B cell (primary cell): ENCODE results near the gene ZNF763. TPM values are rescaled to one million over a fixed set of nuclear protein-coding genes. Genes with fewer than 3 reads are reported as not detected.

Experiments
- ATAC-seq: fragments of 200-7000 bp; cut with Tn5 transposase; one replicate; pipeline ENCODE4 v1.10.0; 2021; ENCODE audit warnings: low read depth, mild to moderate bottlenecking, moderate number of reproducible peaks, moderate library complexity
- CTCF ChIA-PET: fragments of 350-600 bp; sonication (Branson Sonifier 250); formaldehyde crosslinking; loops from one replicate; lab custom pipeline; 2021; ENCODE audit warnings: antibody characterized with exemption, inconsistent platforms; lab: Charles Lee
- POLR2A ChIA-PET: fragments of 350-600 bp; sonication (Branson Sonifier 250); formaldehyde crosslinking; loops from one replicate; lab custom pipeline; 2021; ENCODE audit warnings: antibody characterized with exemption; lab: Charles Lee
- DNase-seq: peaks from one replicate; pipeline ENCODE4 v3.0.0; 2013
- H2AFZ ChIP-seq: 2 replicates; pipeline ENCODE4 v1.6.1; 2012; ENCODE audit warnings: mild to moderate bottlenecking, low read depth, low read length; ENCODE audit not compliant: insufficient read depth, poor library complexity, severe bottlenecking
- H3K27ac ChIP-seq, 2 donors: 1 replicate in 1 of 2; 2 replicates in 1 of 2; pipeline ENCODE4 v1.5.1; 2012 to 2013; ENCODE audit warnings: low read length in 2 of 2, mild to moderate bottlenecking in 2 of 2, moderate library complexity in 1 of 2
- H3K27me3 ChIP-seq, 4 experiments: fragments of 200-600 bp in 1 of 4; sonication (generic) in 1 of 4; replicated peaks in 1 of 4; 1 replicate in 2 of 4; 2 replicates in 2 of 4; pipeline versions ENCODE4 v1.6.1 to v1.7.0; 2013 to 2016; ENCODE audit warnings: low read length in 3 of 4, mild to moderate bottlenecking in 2 of 4, mixed read lengths in 1 of 4, moderate library complexity in 1 of 4; ENCODE audit not compliant: insufficient read depth in 4 of 4, control insufficient read depth in 3 of 4; ENCODE audit errors: control extremely low read depth in 1 of 4
- H3K36me3 ChIP-seq, 2 experiments: replicated peaks in 1 of 2; 1 replicate in 1 of 2; 2 replicates in 1 of 2; pipeline versions ENCODE4 v1.6.1 to v1.7.1; 2013; ENCODE audit warnings: low read length in 1 of 2; ENCODE audit not compliant: insufficient read depth in 2 of 2, control insufficient read depth in 1 of 2; ENCODE audit errors: control extremely low read depth in 1 of 2, extremely low read depth in 1 of 2
- H3K4me1 ChIP-seq, 2 donors: fragments of 200-600 bp in 1 of 2; sonication (generic) in 1 of 2; 1 replicate in 1 of 2; 2 replicates in 1 of 2; pipeline versions ENCODE4 v1.5.1 to v1.6.1; 2013 to 2017; ENCODE audit warnings: low read length in 2 of 2; ENCODE audit not compliant: control insufficient read depth in 2 of 2, insufficient read depth in 2 of 2
- H3K4me2 ChIP-seq: replicated peaks from 2 replicates; pipeline ENCODE3; 2012; ENCODE audit warnings: mild to moderate bottlenecking, low read depth, low read length; ENCODE audit not compliant: poor library complexity, severe bottlenecking
- H3K4me3 ChIP-seq, 5 experiments: fragments of 200-600 bp in 1 of 5; sonication (generic) in 1 of 5; 1 replicate in 3 of 5; 2 replicates in 2 of 5; pipeline versions ENCODE4 v1.5.1 to v1.7.0; 2011 to 2016; ENCODE audit warnings: low read length in 4 of 5, mild to moderate bottlenecking in 4 of 5, low read depth in 2 of 5, control low read depth in 1 of 5, moderate library complexity in 1 of 5; ENCODE audit not compliant: insufficient read depth in 1 of 5; ENCODE audit errors: control extremely low read depth in 1 of 5, extremely low read depth in 1 of 5
- H3K79me2 ChIP-seq: fragments of 200-600 bp; sonication (generic); one replicate; pipeline ENCODE4 v1.6.0; 2016; ENCODE audit warnings: low read length; ENCODE audit not compliant: control insufficient read depth, insufficient read depth
- H3K9ac ChIP-seq: fragments of 200-600 bp; sonication (generic); 2 replicates; pipeline ENCODE4 v1.6.1; 2017; ENCODE audit warnings: mild to moderate bottlenecking, low read length, moderate library complexity
- H3K9me3 ChIP-seq, 3 donors: one replicate each; pipeline versions ENCODE4 v1.6.1 to v1.7.1; 2013; ENCODE audit warnings: low read length in 2 of 3; ENCODE audit not compliant: control insufficient read depth in 2 of 3, insufficient read depth in 1 of 3; ENCODE audit errors: control extremely low read depth in 1 of 3
- H4K20me1 ChIP-seq: 2 replicates; pipeline ENCODE4 v1.6.0; 2012; ENCODE audit warnings: mild to moderate bottlenecking, low read length; ENCODE audit not compliant: insufficient read depth, control insufficient read depth, poor library complexity, severe bottlenecking
- H3K27ac Mint-ChIP-seq: one replicate; pipeline ENCODE4 v1.8.0; 2021; ENCODE audit warnings: mixed read lengths
- H3K27me3 Mint-ChIP-seq: one replicate; pipeline ENCODE4 v1.8.0; 2021; ENCODE audit warnings: mixed read lengths
- H3K4me1 Mint-ChIP-seq: one replicate; pipeline ENCODE4 v1.8.0; 2021; ENCODE audit warnings: mixed read lengths
- H3K4me3 Mint-ChIP-seq: one replicate; pipeline ENCODE4 v1.8.0; 2021; ENCODE audit warnings: mixed read lengths
- H3K9me3 Mint-ChIP-seq: one replicate; pipeline ENCODE4 v1.8.0; 2022; ENCODE audit warnings: mixed read lengths; ENCODE audit not compliant: insufficient read depth
- EZH2 ChIP-seq: IDR thresholded peaks from 2 replicates; pipeline ENCODE4 v1.6.1; 2012; ENCODE audit warnings: borderline replicate concordance, low read depth, mild to moderate bottlenecking, moderate library complexity, low read length; ENCODE audit not compliant: insufficient read depth, poor library complexity, severe bottlenecking
- WGBS: methylation state at CpG from one replicate; pipeline ENCODE4 v1.1.5; 2013; ENCODE audit warnings: missing lambda C conversion rate; ENCODE audit not compliant: insufficient coverage; 5-methylcytosine and 5-hydroxymethylcytosine counted together
- intact Hi-C: fragments of 100-400 bp; cut with micrococcal nuclease; formaldehyde crosslinking; loops from one replicate; pipeline ENCODE4 v1.10.0; 2022
- polyA plus RNA-seq: library from polyadenylated mRNA; depleted of rRNA; stranded (reverse); fragments of >200 nt; gene quantifications from 2 replicates; pipeline ENCODE4 v1.2.3, GENCODE V29; 2012
- total RNA-seq, 2 donors: library from RNA; stranded (reverse); fragments of 120-200 nt in 1 of 2; gene quantifications; 1 replicate in 1 of 2; 2 replicates in 1 of 2; pipeline versions ENCODE4 v1.2.3 to v1.2.4, GENCODE V29; 2013 to 2022
- TF ChIP-seq, protein P1 (sequence below): fragments of 200-600 bp; IDR thresholded peaks from one replicate; pipeline ENCODE4 v1.8.0; 2022; ENCODE audit warnings: antibody characterized with exemption, mild to moderate bottlenecking

The ZNF763 gene
- total and polyA plus RNA-seq, 2 donors (not counting 1 experiment from before 2014, with no cell fraction given) = 3.0 to 14.2 TPM

DNA sequence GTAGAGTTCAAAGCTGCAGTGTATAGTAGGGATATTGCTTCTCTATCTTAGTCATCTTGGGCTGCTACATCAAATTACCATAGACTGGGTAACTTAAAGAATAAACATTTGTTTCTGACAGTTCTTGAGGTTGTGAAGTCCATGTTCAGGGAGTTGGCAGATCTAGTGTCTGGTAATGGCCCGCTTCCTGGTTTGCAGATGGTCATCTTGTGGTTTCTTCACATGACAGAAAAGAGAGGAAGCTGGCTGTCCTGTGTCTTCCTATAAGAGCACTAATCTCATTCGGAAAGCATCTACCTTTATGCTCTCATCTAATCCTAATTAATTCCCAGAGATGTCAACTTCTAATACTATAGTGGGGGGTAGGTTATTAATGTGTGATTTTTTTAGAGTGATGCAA is 6.2 kb downstream of the ZNF763 start:
- Histone ChIP-seq H2AFZ (no peak overlapping the region), H3K4me2 (no peak overlapping the region), H3K36me3 (peaks cover 0 to 7% of the 10 kb centered on the region in 2 experiments), H3K79me2 (peaks cover 34% of the 10 kb centered on the region), H3K9ac (no peak overlapping the region), H3K4me3 (no peak overlapping the region), H3K27ac (no peak overlapping the region), H3K9me3 (peaks cover 0 to 15% (median 0%) of the 10 kb centered on the region in 3 donors), H3K4me1 (peaks cover 0 to under 1% of the 10 kb centered on the region in 2 donors), H3K27me3 (no peaks in the 10 kb centered on the region), H4K20me1 (no peaks in the 10 kb centered on the region)
- TF ChIP-seq, protein P1, sequence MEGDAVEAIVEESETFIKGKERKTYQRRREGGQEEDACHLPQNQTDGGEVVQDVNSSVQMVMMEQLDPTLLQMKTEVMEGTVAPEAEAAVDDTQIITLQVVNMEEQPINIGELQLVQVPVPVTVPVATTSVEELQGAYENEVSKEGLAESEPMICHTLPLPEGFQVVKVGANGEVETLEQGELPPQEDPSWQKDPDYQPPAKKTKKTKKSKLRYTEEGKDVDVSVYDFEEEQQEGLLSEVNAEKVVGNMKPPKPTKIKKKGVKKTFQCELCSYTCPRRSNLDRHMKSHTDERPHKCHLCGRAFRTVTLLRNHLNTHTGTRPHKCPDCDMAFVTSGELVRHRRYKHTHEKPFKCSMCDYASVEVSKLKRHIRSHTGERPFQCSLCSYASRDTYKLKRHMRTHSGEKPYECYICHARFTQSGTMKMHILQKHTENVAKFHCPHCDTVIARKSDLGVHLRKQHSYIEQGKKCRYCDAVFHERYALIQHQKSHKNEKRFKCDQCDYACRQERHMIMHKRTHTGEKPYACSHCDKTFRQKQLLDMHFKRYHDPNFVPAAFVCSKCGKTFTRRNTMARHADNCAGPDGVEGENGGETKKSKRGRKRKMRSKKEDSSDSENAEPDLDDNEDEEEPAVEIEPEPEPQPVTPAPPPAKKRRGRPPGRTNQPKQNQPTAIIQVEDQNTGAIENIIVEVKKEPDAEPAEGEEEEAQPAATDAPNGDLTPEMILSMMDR = no peak
- TF ChIP-seq EZH2 = no peak
- peaks cover 5% of the 10 kb centered on the region for H3K4me1 Mint-ChIP-seq
- POLR2A ChIA-PET = no interaction called here
- ATAC-seq (no peak), DNase-seq (no peak)
- no CpG with 5 or more reads among the region's 2 CpGs for WGBS
- H3K27me3 Mint-ChIP-seq = no peaks in the 10 kb centered on the region
- peaks cover 2% of the 10 kb centered on the region for H3K9me3 Mint-ChIP-seq
- H3K27ac Mint-ChIP-seq = no peak overlapping the region
- H3K4me3 Mint-ChIP-seq = no peak overlapping the region
- intact Hi-C loops = no loop called here
- CTCF ChIA-PET = interaction anchor here (1.6 kb wide), 1 partner anchor 47 kb away, joined by 5 read pairs; no protein-coding TSS in a partner anchor

DNA sequence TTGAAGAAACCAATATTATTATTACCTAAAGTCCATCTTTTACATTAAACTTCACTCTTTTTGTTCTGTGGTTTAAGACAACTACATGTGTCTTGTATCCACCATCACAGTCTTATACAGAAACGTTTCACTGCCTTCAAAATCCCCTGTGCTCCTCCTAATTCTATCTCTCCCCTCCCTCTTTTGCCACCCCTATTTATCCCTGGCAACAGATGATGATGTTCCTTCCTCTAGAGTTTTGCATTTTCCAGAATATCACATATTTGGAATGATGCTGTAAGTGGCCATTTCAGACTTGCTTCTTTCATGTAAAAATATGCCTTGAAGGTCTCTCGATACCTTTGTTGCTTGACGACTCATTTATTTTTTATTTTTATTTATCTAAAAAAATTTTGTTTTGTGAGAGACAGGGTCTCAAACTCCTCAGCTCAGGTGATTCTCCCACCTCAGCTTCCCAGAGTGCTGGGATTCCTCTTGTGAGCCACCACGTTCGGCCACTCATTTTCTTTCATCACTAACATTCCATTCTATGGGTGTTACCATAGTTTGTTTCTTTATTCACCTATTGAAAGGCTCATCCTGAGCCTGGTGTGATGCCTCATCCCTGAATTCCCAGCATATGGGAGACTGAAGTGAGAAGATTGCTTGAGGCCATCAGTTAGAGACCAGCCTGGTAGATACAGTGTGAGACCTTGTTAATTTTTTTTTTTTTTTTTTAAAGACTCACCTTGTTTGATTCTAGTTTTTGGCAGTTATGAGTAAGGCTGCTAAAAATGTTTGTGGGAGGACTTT is 8.4 kb downstream of the ZNF763 start:
- Mint-ChIP-seq H3K27ac (no peak overlapping the region), H3K27me3 (no peaks in the 10 kb centered on the region), H3K4me1 (no peaks in the 10 kb centered on the region), H3K9me3 (peaks cover 3% of the 10 kb centered on the region), H3K4me3 (no peak overlapping the region)
- no peak for TF ChIP-seq EZH2
- TF ChIP-seq, protein P1 = no peak
- H3K9ac ChIP-seq = no peak overlapping the region
- H3K36me3 ChIP-seq = peaks cover 4 to 15% of the 10 kb centered on the region in 2 experiments
- 83% methylated on average over 1 of the region's 5 CpGs for WGBS
- H3K79me2 ChIP-seq = peaks cover 32% of the 10 kb centered on the region
- no peaks in the 10 kb centered on the region for H3K27me3 ChIP-seq
- H3K4me1 ChIP-seq = no peaks in the 10 kb centered on the region
- H3K9me3 ChIP-seq = peaks cover 4 to 24% (median 13%) of the 10 kb centered on the region in 3 donors
- H3K27ac ChIP-seq = no peak overlapping the region
- DNase-seq (no peak), ATAC-seq (no peak)
- no peak overlapping the region for H3K4me2 ChIP-seq
- POLR2A ChIA-PET = no interaction called here
- no peaks in the 10 kb centered on the region for H4K20me1 ChIP-seq
- intact Hi-C loops = no loop called here
- CTCF ChIA-PET = interaction anchor here (0.8 kb wide), 1 partner anchor 11 kb away, joined by 3 read pairs; no protein-coding TSS in a partner anchor
- H2AFZ ChIP-seq = no peak overlapping the region
- H3K4me3 ChIP-seq = no peak overlapping the region
